CD4-positive, alpha-beta T cell treated with Interleukin-6 for 4 hours (primary cell): Measurements from ENCODE around the gene OAF.
A peak's percentile ranks its signal among the peaks of the same experiment; 100 is the strongest.
"Not testable (repeated sequence)": the region's sequence is repeated elsewhere in the genome, so short reads cannot be mapped to it uniquely, and the experiment has no call there.

ENCODE experiments used
- DNase-seq: peaks from one replicate; pipeline ENCODE4 v3.0.0-alpha.2; 2020; ENCODE audit warnings: mixed read lengths

Gene OAF

DNA sequence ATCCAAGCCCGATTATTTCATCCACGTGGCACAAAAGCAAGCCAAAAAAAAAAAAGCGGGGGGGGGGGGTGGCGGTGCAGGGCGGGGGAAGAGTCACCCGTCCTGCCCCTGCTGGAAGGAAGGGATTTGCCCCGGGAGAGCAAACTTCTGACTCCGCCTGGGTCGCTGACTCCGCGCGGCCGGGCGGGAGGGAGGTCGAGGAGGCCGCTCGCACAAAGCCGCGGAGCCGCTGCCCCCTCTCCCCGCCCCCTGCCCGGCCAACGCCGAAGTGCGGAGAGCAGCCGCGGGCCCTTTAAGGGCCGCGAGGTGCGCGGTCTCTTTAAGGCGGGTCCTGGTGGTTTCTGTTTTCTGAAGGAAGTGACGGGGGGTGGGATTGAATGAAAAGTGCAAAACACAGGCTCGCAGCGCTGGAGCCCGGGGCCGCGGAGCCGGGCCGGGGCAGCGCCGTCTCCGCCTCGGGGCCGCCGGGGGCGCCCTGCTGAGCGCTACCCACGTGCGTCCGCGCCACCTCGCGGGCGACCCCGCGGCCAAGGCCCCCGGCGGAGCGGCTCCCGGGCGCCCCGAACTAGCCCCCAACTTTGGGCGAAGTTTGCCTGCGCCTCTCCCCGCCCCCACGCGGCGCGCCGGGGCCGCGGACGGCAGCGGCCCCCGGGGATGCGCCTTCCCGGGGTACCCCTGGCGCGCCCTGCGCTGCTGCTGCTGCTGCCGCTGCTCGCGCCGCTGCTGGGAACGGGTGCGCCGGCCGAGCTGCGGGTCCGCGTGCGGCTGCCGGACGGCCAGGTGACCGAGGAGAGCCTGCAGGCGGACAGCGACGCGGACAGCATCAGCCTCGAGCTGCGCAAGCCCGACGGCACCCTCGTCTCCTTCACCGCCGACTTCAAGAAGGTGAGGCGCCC is at the start of gene OAF:
OAF (plus strand) TSS at position 407 of the 896 bp plus-strand sequence; CDS start at position 655, 248 bp downstream.
- peak; percentile 67 for DNase-seq

DNA sequence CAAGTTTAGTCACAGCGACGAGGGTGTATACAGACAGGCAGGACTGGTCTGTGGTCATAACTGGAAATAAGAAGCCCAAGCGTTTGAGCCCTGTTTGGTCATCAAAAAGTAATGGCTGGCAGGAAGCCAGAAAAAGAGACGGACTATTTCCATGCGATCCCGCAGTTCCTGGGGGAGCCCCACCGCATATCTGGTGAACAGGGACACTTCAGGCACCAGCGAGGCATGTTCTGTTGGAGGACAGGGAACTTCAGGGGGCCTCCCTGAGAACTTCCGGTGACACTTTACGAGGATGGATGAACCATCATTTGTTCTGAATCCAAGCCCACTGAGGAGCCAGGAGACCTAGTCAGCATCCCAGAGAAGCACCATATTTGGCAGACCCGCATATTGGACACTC is 43.2 kb upstream of the OAF start:
- no peak for DNase-seq

DNA sequence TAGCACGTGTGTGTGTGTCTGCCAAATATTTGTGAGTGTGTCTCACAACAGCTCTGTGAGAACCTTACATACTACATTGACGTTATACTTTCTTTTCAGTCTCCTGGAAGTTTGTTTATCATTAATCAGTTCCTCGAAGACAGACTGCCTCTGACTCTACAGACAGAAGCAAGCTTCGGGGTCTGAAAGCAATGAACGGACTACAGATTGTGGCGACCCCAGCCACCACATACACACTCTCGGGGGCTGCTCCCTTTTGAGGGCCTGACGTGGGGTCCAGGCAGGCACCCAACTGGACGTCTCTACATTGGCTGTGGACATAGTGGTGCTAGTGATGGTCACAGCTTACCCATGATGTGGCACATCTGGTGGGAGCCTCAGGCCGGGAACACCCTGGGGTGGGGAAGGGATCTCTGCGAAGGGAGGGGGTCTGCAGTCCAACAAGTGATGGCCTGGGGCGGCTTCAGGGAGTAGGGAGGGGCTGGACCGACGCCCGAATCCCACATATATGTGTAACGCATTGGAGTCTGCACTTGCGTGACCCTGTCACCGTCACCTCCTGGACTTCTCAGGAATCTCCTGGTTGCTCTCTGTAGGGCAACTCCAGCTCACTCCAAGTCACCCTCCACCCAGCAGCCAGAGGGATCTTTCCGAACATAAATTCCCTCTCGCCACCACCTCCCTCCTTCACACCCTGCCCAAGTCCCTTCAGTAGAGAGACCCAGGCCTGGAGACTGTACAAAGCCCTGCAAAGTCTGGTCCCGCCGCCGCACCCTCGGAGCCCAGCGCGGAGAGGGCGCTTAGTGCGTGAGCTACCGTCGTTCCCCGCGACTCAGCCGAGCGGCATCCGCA is 42.5 kb upstream of the OAF start:
- DNase-seq, result no peak

DNA sequence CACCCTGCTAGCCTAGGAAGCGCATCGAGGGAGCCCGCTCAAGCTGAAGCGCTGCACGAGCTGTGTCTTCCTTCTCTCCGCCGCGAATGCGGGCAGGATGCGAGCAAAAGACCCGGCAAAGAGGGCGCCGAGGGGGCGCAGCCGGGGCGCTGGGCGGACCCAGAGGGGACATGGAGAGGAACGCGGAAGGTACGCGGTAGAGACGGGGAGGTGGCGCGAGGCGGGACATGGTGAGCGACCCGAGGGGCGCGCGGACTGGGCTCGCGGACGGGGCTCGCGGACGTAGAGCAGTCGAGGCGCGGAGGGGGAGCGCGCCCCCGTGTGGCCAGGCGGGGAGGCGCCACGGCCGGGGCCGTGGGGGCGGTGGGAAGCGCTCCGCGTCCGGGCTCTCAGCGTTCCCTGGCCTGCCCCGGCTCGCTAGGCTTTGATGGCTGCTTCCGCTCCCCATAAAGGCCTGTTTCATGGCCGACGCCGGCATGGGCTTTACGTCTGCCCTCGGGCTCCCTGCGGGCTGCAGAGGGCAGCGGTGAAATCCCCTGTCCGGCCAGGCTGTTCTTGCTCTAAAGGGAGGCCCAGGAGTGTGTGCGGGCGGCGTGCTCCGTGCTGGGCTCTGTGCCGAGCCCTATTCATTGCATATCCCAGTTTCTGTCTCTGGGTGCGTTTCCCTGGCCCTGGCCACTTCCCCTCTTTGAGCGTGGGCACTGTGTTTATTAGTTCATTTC is 41.7 kb upstream of the OAF start:
- peak; percentile 49 for DNase-seq

DNA sequence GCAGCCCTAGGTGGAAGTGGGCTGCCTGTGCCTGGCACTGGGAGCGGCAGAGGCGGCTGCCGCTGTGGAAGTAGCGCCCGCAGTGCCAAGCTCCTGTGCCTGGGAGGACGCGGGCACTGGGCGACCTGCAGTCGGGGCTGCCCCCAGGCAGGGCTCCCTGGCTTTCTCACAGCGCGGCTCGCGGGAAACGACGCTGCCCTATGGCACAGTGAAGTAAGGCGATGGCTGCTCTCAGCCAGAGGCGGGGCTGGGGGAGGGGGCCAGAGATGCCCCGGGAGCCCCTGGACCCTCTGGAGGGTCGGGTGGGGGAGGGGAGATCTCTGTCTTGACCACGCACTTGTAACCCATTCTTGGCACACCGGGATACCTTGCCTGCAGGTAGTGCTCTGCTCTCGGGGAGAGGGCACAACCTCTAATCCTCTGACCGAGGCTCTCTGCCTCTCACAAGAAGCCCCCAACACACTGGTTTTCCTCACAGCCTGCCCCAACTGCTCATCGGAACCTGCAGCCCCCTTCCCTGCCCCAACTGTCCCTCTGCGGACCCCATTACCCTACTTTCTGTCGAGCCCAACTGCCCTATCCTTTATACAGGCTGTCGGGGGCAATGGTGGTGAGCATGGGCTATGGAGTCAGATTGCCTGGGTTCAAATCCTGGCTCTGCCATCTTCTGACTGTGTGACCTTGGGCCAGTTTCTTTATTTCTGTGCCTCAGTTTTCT is 40.7 kb upstream of the OAF start:
- no peak for DNase-seq

DNA sequence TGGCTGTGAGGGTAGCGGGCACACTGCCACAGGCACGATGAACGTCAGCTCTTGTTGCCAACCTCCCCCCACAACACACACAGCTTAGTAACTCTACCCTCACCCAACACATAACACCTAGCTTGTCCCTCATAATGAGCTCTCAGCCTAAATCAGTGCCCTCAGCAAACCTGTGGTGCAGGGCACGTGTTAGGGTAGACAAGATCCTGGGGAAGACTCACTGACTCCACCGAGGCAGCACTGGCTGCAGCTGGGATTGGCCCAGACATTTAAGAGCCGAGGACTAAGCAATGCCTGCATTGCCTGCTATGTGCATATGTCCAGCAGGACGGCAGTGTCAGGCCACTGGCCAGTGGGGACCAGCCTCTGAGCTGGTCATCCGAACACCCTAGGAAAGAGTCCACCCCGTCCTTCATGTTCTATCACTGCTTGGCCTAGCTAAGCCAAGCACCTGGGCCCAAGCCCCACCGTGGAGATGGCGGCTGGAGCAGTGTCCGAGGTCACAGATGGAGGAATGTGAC is 40.0 kb upstream of the OAF start:
- no peak for DNase-seq

DNA sequence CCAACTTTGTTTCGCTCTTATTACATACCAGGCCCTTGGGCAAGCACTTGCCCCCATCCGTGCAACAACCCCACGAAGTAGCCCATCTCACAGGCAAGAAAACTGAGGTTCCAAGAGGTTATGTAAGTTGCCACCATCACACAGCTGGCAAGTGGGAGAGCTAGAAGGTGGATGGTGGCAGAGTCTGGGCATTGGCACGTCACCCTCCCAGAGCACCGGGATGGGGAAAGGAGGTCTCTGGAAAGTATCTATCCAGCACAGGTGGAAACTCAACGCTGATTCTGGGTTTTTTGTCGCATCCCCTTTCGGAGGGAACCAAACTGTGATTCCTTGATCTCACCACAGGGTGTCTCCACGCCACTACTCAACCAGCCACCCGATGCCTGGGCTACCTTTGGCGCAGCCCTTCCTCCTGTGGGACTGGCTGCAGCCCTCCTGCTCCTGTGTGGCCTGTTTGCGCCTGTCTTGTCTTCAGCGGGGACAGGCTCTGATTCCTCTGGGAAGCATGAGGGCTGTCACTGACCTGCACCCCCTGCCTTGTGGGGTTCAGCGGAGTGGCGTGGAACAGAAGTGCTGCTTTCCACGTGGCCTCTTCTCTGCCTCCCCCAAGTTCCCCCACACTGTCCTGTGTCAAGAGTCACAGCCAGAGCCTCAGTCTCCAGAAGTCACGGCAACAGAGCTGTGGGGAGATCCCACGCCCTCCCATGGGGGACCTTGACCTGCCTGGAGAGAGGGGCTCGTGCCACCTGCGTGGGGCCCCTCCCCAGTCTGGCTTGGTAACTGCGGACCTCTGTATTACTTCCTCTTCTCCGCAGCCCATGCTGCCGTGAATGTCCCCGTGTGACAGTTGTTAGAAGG is 38.5 kb upstream of the OAF start:
- DNase-seq, result peak; percentile 47

DNA sequence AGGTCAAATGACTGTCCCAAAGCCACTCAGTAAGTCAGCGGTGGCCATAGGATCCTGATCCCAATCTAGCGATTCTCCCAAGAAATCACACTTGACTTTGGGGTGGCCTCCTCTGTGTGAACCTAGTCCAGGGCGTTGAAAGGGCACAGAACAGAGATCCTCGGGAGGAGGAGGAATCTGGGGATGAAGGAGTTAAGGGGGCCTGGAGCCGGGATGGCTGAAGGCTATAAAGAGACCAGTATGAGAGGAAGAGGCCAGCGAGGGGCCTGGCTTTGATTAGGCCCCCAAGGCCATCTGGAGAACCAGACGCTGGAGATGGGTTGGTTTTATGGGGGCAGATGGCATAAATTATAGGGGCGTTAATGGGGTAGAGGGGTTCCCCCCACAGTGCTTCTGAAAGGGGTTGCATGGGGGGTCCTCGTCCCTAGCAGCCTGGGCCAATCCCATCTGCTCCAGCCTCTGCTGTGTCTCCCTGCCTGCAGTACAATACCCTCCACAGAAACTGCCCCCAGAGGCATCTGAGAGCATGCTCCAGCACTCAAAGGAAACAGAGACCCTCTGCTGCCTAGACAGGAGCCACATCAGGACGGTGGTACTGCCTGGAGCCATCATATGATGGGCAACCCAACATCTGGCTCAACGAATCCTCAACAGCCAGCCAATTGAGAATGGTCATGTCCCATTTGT is 37.7 kb upstream of the OAF start:
- no peak for DNase-seq

DNA sequence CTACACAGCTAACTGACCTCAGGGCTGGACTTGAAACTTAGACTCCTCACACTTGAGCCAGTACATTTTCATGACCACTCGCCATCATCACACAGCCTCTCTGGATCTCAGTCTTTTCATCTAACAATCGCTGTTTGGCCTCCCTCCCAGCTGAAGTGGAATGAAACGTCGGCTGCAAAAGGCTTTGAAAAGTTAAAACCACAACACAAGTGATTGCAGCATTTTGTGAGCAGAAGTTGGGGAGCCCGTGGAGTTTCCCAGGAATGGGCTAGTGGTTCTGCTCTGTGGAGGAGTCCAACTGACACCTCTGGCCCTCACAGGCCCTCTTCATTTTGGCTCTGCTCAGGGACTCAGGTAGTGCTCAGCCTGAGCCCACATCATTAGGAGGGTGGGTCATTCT is 37.0 kb upstream of the OAF start:
- DNase-seq, result no peak

DNA sequence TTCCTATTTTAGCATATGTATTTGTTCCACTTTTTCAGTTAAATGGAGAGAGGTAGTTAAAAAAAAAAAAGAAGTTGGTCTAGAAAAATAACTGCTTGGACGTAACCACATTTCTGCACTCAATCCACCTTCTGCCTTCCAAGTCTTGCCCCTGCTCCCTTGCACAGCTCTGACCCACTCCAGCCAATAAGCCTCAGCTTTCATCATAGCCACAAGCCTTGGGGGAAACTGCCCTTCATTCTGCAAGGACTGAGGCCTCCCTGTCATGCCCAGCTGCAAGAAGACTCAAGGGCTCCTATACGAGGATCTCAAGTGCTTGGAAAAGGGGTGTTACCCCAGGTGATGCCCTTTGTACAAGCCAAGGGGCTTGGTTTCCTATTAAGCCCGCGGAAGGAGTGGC is 36.0 kb upstream of the OAF start:
- no peak for DNase-seq

DNA sequence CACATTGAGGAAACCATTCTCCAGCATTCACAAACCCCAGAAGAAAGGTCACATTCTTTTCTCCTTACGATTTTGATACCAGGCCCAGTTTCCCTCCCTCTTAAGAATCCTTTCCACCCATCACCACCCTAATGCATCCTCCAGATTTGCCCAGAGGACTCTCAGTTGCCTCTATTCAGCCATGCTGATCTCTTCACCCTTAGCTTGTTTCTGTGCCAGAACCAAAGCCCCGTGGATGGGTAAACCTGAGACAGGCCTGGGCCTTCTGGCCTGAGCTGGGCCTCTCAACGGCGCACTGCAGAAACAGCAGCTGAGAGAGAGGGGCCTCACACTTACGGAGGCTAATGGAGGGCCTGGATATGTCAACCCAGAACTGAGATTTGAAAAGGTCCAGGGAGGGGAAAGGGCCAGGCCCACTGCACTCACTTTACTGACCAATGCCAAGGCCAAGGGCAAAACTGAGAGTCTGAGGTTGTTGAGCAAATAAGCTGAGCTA is 32.2 kb upstream of the OAF start:
- DNase-seq, result no peak

DNA sequence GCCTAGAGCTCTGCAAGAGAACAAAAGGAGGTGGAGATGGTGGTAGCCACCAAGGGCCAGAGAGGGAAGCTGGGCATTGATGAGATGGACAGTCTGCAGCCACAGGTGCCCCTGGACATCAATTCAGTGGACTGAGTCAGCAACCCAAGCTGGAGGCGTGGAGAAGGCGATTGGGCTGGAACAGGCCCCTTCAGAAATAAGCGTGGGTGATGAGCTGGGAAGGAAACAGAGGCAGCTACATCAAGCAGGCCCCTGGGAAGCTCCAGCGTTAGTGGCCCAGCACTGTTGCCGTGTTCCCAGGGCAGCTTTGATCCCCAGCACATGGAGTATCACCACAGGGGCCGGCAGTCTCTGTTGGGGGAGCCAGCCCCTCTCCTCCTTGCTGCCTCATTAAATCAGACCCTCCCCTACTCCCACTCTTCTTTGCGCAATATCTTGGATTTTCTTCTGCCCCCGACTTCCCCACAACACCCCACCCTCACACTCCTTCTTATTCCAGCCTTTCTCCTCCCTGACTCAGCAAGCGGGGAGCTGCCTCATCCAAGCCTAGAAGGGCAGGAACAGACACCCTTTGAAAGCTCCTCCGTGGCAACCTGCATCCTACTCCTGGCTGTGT is 31.7 kb upstream of the OAF start:
- DNase-seq, result no peak

DNA sequence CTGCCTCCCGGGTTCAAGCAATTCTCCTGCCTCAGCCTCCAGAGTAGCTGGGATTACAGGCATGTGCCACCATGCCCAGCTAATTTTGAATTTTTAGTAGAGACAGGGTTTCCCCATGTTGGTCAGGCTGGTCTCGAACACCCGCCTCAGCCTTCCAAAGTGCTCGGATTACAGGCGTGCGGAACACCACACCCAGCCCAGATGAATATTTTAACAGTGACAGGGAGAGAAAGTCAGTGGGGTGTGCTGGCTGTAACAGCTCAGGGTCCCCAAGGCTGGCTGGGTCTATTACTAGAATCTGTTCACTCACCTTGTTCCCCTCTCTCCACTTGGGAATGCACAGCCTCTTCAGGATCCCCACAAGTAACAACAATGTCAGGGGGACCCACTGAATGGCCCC is 30.8 kb upstream of the OAF start:
- DNase-seq, result not testable (repeated sequence)

DNA sequence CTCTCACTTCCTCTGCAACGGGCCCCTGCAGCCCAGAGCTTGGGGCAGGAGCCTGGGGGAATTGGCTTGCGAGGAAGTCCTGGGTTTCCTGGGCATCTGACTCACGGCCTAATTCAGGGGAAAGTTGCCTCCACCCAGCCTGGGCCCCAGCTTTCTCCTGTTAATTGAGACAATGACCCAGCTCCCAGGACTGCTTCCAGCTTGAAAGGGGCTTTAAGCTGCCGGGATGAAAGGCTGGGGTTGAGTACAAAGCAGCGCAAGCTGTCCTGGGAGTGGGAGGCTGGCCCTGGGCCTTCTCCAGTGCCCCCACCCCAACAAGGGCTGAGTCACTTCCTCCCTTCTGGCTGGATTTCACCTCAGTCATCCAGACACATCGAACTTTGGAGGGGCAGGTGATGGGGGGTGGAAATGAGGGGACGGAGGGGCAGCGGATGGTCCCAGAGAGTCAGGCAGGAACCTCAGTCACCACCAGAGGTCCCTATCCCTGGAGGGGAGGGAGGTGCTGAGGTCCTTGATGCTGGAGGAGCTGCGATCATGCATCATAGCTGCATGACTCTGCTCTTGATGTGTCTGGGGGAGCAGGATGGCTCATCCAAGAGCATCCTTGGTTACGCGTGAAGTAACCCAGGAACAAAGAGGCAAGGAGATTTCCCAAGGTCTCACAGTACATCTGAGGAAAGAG is 30.1 kb upstream of the OAF start:
- DNase-seq, result no peak

DNA sequence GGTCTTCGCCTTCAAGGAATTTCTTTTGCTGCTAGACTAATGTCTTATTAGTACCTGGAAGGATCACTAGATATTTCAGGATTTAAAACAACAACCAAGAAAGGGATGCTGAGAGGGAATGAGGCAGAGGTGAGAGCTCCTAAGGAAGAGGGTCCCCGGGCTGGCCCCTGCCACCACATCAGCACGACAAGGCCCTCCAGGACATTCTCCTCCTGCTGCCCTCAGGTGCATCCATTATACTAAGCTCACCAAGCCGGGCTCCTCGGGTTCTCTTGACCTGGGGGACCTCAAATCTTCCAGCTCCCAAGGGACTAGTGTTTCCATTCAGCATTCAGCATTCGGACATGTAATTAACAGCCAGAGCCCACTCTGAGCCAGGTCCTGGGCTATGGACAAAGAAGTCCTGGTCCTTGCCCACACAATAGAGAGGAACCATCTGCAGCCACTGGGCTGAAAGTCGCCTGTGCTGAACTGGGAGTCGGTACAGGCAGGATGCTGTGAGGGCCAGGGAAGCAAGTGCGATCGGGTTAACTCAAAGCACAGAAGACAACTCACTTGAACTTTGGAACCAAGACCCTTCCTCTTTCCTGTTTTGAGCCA is 29.4 kb upstream of the OAF start:
- DNase-seq, result no peak

DNA sequence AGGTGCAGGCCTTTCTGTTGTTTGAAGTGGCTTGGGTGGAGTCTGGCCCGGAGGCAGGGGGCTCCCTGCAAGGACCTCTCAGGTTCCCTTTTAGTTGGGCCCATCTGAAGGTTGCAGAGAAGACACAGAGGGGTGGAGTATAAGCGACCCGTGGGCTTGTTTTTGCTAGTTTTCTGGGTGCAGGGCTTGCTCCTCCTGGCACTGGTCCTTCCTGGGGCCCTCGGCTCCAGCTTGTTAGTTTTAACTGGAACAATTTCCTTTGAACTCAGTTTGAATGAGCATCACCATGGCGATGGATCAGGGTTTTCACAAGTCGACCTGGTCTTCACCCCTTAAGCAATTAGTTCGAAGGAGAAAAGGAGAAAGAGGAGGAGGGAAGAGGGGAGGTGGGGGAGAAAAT is 28.5 kb upstream of the OAF start:
- DNase-seq, result no peak

DNA sequence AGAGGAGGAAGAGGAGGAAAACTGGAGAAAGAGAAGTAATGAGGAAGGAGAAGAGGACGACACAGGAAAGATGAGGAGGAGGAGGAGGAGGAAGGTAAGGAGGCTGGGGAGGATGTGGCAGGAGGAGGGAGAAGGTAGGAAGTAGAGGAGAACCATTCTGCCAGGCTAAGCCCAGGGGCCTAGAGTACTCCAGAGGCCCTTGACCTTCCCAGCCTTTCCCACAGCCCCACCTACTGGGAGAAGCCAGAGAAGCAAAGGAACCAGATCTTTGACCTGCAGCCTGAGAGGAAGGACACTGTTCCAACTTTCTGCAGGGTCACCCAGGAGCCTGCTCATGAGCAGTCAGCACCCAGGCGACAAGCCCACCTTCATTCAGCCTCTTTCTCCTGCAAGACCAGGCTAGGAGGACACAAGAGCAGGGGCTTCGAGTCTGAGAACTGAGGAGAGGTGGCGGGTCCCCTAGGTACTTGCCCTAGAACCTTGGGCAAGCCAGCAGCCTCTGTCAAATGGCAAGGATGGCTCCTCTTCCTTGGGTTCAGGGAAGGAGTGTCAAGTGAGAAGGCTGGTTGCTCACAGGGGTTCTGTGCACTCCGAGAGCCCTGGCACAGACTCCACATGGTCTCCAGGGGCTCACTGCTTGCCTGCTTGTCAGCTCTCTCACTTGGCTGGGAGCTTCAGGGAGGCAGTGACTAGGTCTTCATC is 27.9 kb upstream of the OAF start:
- no peak for DNase-seq

DNA sequence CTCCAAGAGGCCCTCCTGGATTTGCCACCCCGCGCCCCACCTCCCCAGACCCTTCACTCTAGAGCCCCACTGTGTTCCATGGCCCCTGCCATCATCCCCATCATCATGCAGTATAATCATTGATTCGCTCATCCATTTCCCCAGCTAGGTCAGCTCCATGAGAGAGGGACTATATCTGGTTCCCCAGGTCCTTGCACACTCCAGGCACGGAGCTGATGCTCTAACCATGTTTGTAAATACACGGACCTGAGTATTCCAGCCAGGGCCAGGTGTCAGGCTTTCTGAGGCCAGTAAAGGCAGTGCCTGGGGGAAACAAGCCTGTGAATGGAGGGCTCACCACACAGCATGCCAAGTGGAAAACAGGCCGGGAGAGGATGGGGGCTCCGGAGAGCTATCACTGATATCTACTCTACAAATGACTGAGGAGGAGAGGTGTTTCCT is 27.1 kb upstream of the OAF start:
- DNase-seq, result no peak
